Neural progenitor cell (in vitro differentiated cells): ENCODE measurements around the gene EHBP1. TPM values are rescaled to one million over a fixed set of nuclear protein-coding genes. Genes with fewer than 3 reads are reported as not detected.

ENCODE experiments used
- DNase-seq: peaks from one replicate; pipeline ENCODE4 v3.0.0-alpha.2; 2016; ENCODE audit warnings: low spot score
- H2AFZ ChIP-seq: fragments of 200-600 bp; sonication (generic); replicated peaks from 2 replicates; pipeline ENCODE4 v1.6.1; 2016; ENCODE audit warnings: antibody characterized with exemption
- H3F3A ChIP-seq: fragments of 200-600 bp; sonication (generic); 2 replicates; pipeline ENCODE4 v1.6.1; 2016; ENCODE audit warnings: antibody characterized with exemption, low read depth
- H3K27ac ChIP-seq: fragments of 200-600 bp; sonication (generic); 2 replicates; pipeline ENCODE4 v1.5.1; 2016; ENCODE audit warnings: mild to moderate bottlenecking
- H3K27me3 ChIP-seq: fragments of 200-600 bp; sonication (generic); 2 replicates; pipeline ENCODE4 v1.6.1; 2016; ENCODE audit warnings: mild to moderate bottlenecking, moderate library complexity
- H3K36me3 ChIP-seq: fragments of 200-600 bp; sonication (generic); 2 replicates; pipeline ENCODE4 v1.5.1; 2016
- H3K4me1 ChIP-seq: fragments of 200-600 bp; sonication (generic); 2 replicates; pipeline ENCODE4 v1.6.1; 2016; ENCODE audit warnings: mixed run types
- H3K4me2 ChIP-seq: fragments of 200-600 bp; sonication (generic); 2 replicates; pipeline ENCODE4 v1.6.1; 2016
- H3K4me3 ChIP-seq: fragments of 200-600 bp; sonication (generic); 2 replicates; pipeline ENCODE4 v1.5.1; 2016
- H3K79me2 ChIP-seq: fragments of 200-600 bp; sonication (generic); 2 replicates; pipeline ENCODE4 v1.6.1; 2016; ENCODE audit warnings: low read depth
- H3K9ac ChIP-seq: fragments of 200-600 bp; sonication (generic); 2 replicates; pipeline ENCODE4 v1.6.1; 2016
- H3K9me3 ChIP-seq: fragments of 200-600 bp; sonication (generic); 2 replicates; pipeline ENCODE4 v1.5.1; 2016; ENCODE audit warnings: low read depth
- H4K20me1 ChIP-seq: fragments of 200-600 bp; sonication (generic); 2 replicates; pipeline ENCODE4 v1.6.1; 2016; ENCODE audit warnings: low read depth
- H3K27ac Mint-ChIP-seq: 3 replicates; pipeline ENCODE4 v1.8.0; 2021; ENCODE audit warnings: mixed read lengths
- H3K27me3 Mint-ChIP-seq: 2 replicates; pipeline ENCODE4 v1.8.0; 2022; ENCODE audit warnings: low read depth, mild to moderate bottlenecking, inconsistent platforms, moderate library complexity, mixed read lengths; ENCODE audit not compliant: insufficient read depth
- H3K36me3 Mint-ChIP-seq: 3 replicates; pipeline ENCODE4 v1.8.0; 2021; ENCODE audit warnings: mixed read lengths
- H3K4me1 Mint-ChIP-seq: 3 replicates; pipeline ENCODE4 v1.8.0; 2021; ENCODE audit warnings: mixed read lengths
- H3K4me3 Mint-ChIP-seq: 3 replicates; pipeline ENCODE4 v1.8.0; 2021; ENCODE audit warnings: mild to moderate bottlenecking, moderate library complexity, mixed read lengths
- H3K9me3 Mint-ChIP-seq: 3 replicates; pipeline ENCODE4 v1.8.0; 2020; ENCODE audit warnings: mixed read lengths
- EZH2 ChIP-seq: fragments of 200-600 bp; sonication (generic); IDR thresholded peaks from 2 replicates; pipeline ENCODE4 v1.6.1; 2017; ENCODE audit warnings: antibody characterized with exemption, mild to moderate bottlenecking, moderate library complexity
- EZH2phosphoT487 ChIP-seq: fragments of 200-600 bp; sonication (generic); IDR thresholded peaks from 2 replicates; pipeline ENCODE4 v1.6.1; 2017; ENCODE audit warnings: antibody characterized with exemption
- total RNA-seq: library from RNA; depleted of rRNA; stranded (reverse); fragments of >200 nt; gene quantifications from 2 replicates; pipeline ENCODE4 v1.2.3, GENCODE V29; 2015; ENCODE audit warnings: low replicate concordance
- TF ChIP-seq, protein P1 (sequence below): fragments of 200-600 bp; sonication (generic); IDR thresholded peaks from 2 replicates; pipeline ENCODE4 v1.5.1; 2017; ENCODE audit warnings: antibody characterized with exemption, mild to moderate bottlenecking

The EHBP1 gene
- total RNA-seq, 1 donor from 2014 or later, result 65.8 TPM

DNA sequence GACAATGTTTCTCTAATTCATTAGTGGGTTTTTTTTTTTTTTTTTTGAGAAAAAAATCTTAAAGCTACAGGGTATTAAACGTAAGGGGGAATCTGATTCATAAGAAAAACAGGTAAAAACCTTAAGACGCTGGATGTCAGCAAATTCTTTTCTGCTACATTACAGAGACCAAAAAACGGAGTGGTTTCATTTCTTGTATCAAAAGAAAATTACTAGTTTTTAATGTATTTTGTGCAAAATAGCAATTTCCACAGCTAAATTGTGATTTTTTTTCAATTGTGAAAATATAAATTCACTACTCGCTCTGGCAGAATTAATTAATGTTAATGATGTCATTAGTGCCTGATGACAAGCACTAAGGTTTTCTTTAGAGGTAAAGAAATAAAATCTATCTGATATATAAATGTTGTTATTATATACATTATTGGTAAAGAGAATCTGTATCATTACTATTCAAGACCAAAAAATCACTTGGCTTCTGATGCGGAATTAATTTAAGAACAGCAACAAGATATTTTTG, 355.0 kb downstream of the EHBP1 start:
- H3K27me3 ChIP-seq, result peaks cover 79% of the 10 kb centered on the region
- H3K4me3 Mint-ChIP-seq, result peak overlapping the region; percentile 78

DNA sequence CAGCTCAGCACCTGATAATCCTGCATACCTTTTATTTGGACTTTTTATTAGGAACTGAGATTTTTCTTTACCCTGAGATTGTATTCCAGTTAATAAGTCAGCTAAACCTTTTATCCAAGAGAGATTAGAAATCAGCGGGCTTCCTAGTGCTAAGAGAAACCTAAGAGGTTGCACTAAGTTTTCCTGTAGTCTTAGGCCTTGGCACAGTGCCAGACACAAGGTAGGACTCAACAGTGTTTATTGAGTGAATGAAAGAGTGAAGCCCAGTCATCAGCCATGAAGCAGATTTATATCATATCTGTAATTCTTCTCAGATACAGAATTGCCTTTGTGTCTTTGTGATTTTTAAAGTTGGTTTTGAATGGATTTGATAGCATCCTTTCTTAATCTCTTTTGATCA, 358.7 kb downstream of the EHBP1 start:
- peaks cover 10% of the 10 kb centered on the region for H3K27me3 Mint-ChIP-seq
- H3K27ac ChIP-seq, result no peak overlapping the region
- peaks cover 48% of the 10 kb centered on the region for H3F3A ChIP-seq
- no peak overlapping the region for H3K4me2 ChIP-seq
- no peak overlapping the region for H3K27ac Mint-ChIP-seq
- H3K79me2 ChIP-seq, result no peaks in the 10 kb centered on the region
- peaks cover 11% of the 10 kb centered on the region for H3K4me1 Mint-ChIP-seq
- H3K36me3 Mint-ChIP-seq, result peaks cover 7% of the 10 kb centered on the region
- no peak overlapping the region for H3K9ac ChIP-seq
- no peak overlapping the region for H3K4me3 ChIP-seq
- peaks cover 4% of the 10 kb centered on the region for H3K9me3 Mint-ChIP-seq
- no peak for DNase-seq
- H2AFZ ChIP-seq, result no peak overlapping the region
- H3K4me1 ChIP-seq, result peaks cover 54% of the 10 kb centered on the region
- peaks cover 52% of the 10 kb centered on the region for H3K27me3 ChIP-seq
- H3K9me3 ChIP-seq, result no peaks in the 10 kb centered on the region
- TF ChIP-seq EZH2, result no peak
- TF ChIP-seq, protein P1, sequence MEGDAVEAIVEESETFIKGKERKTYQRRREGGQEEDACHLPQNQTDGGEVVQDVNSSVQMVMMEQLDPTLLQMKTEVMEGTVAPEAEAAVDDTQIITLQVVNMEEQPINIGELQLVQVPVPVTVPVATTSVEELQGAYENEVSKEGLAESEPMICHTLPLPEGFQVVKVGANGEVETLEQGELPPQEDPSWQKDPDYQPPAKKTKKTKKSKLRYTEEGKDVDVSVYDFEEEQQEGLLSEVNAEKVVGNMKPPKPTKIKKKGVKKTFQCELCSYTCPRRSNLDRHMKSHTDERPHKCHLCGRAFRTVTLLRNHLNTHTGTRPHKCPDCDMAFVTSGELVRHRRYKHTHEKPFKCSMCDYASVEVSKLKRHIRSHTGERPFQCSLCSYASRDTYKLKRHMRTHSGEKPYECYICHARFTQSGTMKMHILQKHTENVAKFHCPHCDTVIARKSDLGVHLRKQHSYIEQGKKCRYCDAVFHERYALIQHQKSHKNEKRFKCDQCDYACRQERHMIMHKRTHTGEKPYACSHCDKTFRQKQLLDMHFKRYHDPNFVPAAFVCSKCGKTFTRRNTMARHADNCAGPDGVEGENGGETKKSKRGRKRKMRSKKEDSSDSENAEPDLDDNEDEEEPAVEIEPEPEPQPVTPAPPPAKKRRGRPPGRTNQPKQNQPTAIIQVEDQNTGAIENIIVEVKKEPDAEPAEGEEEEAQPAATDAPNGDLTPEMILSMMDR, result no peak
- TF ChIP-seq EZH2phosphoT487, result no peak
- H4K20me1 ChIP-seq, result no peaks in the 10 kb centered on the region
- no peaks in the 10 kb centered on the region for H3K36me3 ChIP-seq
- no peak overlapping the region for H3K4me3 Mint-ChIP-seq

More for the DNA sequence above, 355.0 kb downstream of the EHBP1 start:
- Histone ChIP-seq H3K36me3 (no peaks in the 10 kb centered on the region), H3K4me3 (peak overlapping the region; percentile 24), H3K27ac (no peak overlapping the region), H3K9me3 (no peaks in the 10 kb centered on the region), H3K9ac (no peak overlapping the region), H4K20me1 (peaks cover 32% of the 10 kb centered on the region), H3K79me2 (peaks cover 22% of the 10 kb centered on the region), H3K4me1 (peaks cover 68% of the 10 kb centered on the region), H3K4me2 (peak overlapping the region; percentile 62), H2AFZ (no peak overlapping the region), H3F3A (peaks cover 65% of the 10 kb centered on the region)
- Mint-ChIP-seq H3K9me3 (peaks cover 23% of the 10 kb centered on the region), H3K27me3 (peaks cover 38% of the 10 kb centered on the region), H3K4me1 (peaks cover 35% of the 10 kb centered on the region), H3K36me3 (peaks cover 34% of the 10 kb centered on the region), H3K27ac (no peak overlapping the region)
- TF ChIP-seq, protein P1, result no peak
- TF ChIP-seq EZH2 (no peak), EZH2phosphoT487 (peak; percentile 12)
- no peak for DNase-seq

DNA sequence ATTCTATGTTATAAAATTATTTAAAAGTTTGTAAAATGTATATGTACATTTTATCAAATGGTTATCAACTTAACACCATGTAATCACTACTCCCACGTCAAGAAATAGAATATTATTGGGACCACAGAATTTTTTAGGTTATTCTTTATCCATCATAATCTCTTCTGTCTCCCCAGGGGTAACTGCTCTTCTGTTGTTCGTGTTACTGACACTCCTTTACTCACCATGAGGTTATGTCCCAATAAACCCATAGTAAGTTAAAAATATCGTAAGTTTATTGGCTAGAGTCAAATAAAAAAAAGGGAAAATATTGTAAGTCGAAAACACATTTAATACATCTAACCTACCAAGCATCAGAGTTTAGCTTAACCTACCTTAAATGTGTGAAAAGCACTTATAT, 359.1 kb downstream of the EHBP1 start:
- no peak overlapping the region for H3K27ac Mint-ChIP-seq
- peaks cover 4% of the 10 kb centered on the region for H3K9me3 Mint-ChIP-seq
- no peaks in the 10 kb centered on the region for H3K36me3 ChIP-seq
- no peak for DNase-seq
- H3K79me2 ChIP-seq, result no peaks in the 10 kb centered on the region
- no peaks in the 10 kb centered on the region for H3K9me3 ChIP-seq
- H4K20me1 ChIP-seq, result no peaks in the 10 kb centered on the region
- TF ChIP-seq, protein P1, result no peak
- no peak for TF ChIP-seq EZH2phosphoT487
- no peak for TF ChIP-seq EZH2
- H2AFZ ChIP-seq, result no peak overlapping the region
- H3K4me1 ChIP-seq, result peaks cover 51% of the 10 kb centered on the region
- peaks cover 7% of the 10 kb centered on the region for H3K36me3 Mint-ChIP-seq
- H3F3A ChIP-seq, result peaks cover 43% of the 10 kb centered on the region
- no peak overlapping the region for H3K4me3 ChIP-seq
- no peak overlapping the region for H3K4me3 Mint-ChIP-seq
- H3K4me2 ChIP-seq, result no peak overlapping the region
- peaks cover 47% of the 10 kb centered on the region for H3K27me3 ChIP-seq
- no peak overlapping the region for H3K9ac ChIP-seq
- peaks cover 8% of the 10 kb centered on the region for H3K27me3 Mint-ChIP-seq
- peaks cover 11% of the 10 kb centered on the region for H3K4me1 Mint-ChIP-seq
- H3K27ac ChIP-seq, result no peak overlapping the region
